ENCODE data around the gene JOSD1.

JOSD1 gene

GRCh38 chr22:38717244-38717643 is 16.5 kb upstream of the JOSD1 start:
- in situ Hi-C loops (cut with HindIII; ENCODE audit: low pct_ligation_motif_present, low pct_unique_long_range_greater_than_20kb, low sequenced_read_pairs), result no loop called here
- no peak for DNase-seq

GRCh38 chr22:38716826-38717225 is 16.1 kb upstream of the JOSD1 start:
- in situ Hi-C loops (cut with HindIII; ENCODE audit: low pct_ligation_motif_present, low pct_unique_long_range_greater_than_20kb, low sequenced_read_pairs), result no loop called here
- no peak for DNase-seq

DNA sequence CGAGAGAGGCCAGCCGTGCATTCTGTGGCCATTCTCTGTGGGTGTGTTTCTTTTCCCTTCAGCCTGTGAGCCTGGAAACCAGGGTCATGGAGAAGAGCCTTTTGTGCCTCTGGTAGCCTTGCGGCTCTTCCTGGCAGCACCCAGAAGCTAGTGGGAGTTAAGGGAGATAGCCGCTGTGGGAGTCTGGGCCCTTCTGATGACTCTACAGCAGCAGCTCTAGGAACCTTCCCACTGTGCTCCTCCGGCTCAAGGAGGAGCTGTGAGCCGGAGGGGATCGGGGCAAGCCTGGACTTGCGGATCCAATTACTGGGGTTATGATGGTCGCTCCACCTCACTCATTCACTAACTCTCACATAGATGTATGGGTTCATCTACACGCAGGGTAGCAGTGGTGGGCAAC is 15.5 kb upstream of the JOSD1 start:
- DNase-seq, result no peak
- in situ Hi-C loops (cut with HindIII; ENCODE audit: low pct_ligation_motif_present, low pct_unique_long_range_greater_than_20kb, low sequenced_read_pairs), result no loop called here

DNA sequence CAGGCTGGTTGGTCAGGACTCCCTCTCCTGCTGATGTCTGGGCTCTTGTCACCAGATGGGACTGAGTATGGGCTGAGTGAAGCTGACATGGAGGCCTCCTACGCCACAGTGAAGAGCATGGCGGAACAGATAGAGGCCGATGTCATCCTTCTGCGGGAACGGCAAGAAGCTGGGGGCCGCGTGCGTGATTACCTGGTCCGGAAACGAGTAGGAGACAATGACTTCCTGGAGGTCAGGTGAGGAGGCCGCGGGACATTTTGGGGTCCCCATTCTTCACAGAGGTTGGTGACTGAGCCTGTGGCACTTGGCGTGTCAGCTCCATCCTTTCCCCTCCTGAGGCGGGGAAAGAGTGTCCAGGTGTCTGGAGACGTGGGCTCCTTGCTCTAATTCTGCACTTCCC is 15.1 kb upstream of the JOSD1 start:
- DNase-seq, result no peak
- in situ Hi-C loops (cut with HindIII; ENCODE audit: low pct_ligation_motif_present, low pct_unique_long_range_greater_than_20kb, low sequenced_read_pairs), result no loop called here

DNA sequence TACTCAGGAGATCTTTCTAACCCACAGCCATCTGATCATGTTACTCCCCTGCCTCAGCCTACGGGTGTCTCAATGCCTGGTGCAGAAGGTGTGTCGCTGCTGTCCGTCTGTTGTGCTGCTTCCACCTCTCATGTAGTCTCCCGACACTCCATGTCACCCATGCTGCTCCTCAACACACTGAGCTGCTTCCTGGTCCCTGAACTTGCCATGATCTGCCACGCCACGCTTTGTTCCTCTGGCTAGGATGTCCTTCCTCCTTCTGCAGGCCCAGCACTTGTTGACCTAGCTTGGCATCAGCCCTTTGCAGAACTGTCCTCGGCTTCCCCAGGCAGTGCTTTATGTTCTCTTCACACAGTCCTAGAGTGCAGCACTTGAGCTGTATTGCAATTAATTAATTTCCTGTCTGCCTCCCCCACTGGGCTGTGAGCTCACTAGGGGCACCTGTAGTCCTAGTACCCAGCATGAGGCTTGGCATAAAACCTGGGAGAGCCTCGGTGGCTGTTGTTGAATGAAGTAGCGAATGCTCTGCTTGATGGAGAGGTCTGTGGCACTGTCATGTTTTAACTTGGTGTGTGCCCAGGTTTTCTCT is 14.5 kb upstream of the JOSD1 start:
- in situ Hi-C loops (cut with HindIII; ENCODE audit: low pct_ligation_motif_present, low pct_unique_long_range_greater_than_20kb, low sequenced_read_pairs), result no loop called here
- DNase-seq, result no peak

- in situ Hi-C loops (cut with HindIII; ENCODE audit: low pct_ligation_motif_present, low pct_unique_long_range_greater_than_20kb, low sequenced_read_pairs), result no loop called here
- no peak for DNase-seq
These were observed 13.2 kb upstream of the JOSD1 start for GRCh38 chr22:38713921-38714320.

DNA sequence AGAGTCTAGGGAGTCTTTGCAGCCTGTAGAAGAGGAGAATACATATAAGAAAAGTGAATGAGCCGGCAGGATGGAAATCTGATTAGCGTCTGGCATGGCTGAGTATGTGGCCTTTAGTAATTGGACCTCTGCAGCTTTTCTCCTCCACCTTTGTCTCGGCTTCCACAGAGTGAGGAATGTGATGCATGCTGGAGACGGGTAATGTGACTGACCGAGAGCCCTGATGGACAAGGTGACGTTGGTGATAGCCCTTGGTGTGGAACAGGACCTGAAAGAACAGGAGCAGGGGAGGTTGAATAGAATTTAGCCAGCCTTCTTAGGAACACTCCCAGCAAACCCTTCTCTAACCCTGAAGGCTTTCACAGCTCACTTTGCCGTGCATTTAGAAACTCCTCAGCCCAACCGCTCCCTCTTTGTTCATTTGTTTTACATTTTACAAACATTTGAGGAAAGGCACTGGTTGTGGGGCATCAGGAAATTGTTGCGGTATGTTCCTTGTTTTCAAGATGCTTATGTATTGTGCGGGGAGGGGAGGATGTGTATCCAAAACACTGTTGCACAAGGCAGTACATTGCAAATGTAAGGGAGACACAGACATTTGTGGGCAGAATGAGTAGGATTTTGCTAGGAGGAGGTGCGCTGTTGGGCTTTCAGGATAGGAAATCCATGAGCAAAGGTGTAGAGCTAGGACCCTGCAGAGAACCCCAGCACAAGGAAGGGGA is 11.9 kb upstream of the JOSD1 start:
- DNase-seq, result no peak

DNA sequence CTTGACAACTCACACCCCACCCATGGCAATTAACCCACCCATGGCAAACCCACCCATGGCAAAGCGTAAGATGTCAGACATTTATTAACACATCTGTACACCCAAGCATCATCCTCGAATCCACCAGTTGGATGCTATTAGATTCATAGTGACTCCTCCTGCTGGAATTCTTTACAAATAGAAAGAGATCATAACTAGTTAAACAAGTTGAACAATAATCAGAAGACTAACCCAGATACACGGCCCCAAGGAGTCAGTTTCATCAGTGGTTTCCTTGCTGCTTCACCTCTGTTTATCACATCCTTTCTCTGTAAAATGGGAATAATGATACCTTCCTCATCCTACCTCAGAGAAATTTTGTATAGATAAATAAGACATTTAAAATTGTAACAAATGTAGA is 10.1 kb upstream of the JOSD1 start:
- no peak for DNase-seq
- in situ Hi-C loops (cut with HindIII; ENCODE audit: low pct_ligation_motif_present, low pct_unique_long_range_greater_than_20kb, low sequenced_read_pairs), result no loop called here

More for the DNA sequence above, 11.9 kb upstream of the JOSD1 start:
- in situ Hi-C loops (cut with HindIII; ENCODE audit: low pct_ligation_motif_present, low pct_unique_long_range_greater_than_20kb, low sequenced_read_pairs), result no loop called here

- in situ Hi-C loops (cut with HindIII; ENCODE audit: low pct_ligation_motif_present, low pct_unique_long_range_greater_than_20kb, low sequenced_read_pairs), result no loop called here
- no peak for DNase-seq
These were observed 9.6 kb upstream of the JOSD1 start for GRCh38 chr22:38710351-38710750.

- in situ Hi-C loops (cut with HindIII; ENCODE audit: low pct_ligation_motif_present, low pct_unique_long_range_greater_than_20kb, low sequenced_read_pairs), result no loop called here
- no peak for DNase-seq
These were observed 8.6 kb upstream of the JOSD1 start for GRCh38 chr22:38709306-38709705.

GRCh38 chr22:38707984-38708383 is 7.2 kb upstream of the JOSD1 start:
- in situ Hi-C loops (cut with HindIII; ENCODE audit: low pct_ligation_motif_present, low pct_unique_long_range_greater_than_20kb, low sequenced_read_pairs), result no loop called here
- no peak for DNase-seq

DNA sequence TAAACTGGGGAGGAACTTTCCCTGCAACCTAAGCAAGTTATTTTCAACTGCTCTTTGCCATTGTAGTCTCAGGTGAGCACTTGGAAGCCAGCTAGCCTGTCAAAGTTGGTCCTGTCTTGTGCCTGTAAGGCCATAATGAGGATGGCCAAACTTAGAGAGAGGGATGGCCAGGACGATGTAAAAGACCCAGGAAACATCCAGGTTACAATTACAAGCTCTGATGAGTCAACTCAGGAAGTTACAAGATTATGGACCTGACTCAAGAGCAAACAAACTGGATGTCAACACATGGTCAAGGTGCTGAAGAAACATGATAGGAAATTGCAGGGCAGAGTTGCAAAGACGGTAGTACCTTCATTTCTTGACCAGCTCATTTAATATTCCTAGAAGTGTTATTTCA is 6.6 kb upstream of the JOSD1 start:
- in situ Hi-C loops (cut with HindIII; ENCODE audit: low pct_ligation_motif_present, low pct_unique_long_range_greater_than_20kb, low sequenced_read_pairs), result no loop called here
- peak; percentile 8 for DNase-seq

- in situ Hi-C loops (cut with HindIII; ENCODE audit: low pct_ligation_motif_present, low pct_unique_long_range_greater_than_20kb, low sequenced_read_pairs), result no loop called here
- DNase-seq, result no peak
These were observed 6.1 kb upstream of the JOSD1 start for GRCh38 chr22:38706901-38707195.

- DNase-seq, result peak; percentile 32
- in situ Hi-C loops (cut with HindIII; ENCODE audit: low pct_ligation_motif_present, low pct_unique_long_range_greater_than_20kb, low sequenced_read_pairs), result no loop called here
These were observed 5.6 kb upstream of the JOSD1 start for GRCh38 chr22:38706101-38706900.

DNA sequence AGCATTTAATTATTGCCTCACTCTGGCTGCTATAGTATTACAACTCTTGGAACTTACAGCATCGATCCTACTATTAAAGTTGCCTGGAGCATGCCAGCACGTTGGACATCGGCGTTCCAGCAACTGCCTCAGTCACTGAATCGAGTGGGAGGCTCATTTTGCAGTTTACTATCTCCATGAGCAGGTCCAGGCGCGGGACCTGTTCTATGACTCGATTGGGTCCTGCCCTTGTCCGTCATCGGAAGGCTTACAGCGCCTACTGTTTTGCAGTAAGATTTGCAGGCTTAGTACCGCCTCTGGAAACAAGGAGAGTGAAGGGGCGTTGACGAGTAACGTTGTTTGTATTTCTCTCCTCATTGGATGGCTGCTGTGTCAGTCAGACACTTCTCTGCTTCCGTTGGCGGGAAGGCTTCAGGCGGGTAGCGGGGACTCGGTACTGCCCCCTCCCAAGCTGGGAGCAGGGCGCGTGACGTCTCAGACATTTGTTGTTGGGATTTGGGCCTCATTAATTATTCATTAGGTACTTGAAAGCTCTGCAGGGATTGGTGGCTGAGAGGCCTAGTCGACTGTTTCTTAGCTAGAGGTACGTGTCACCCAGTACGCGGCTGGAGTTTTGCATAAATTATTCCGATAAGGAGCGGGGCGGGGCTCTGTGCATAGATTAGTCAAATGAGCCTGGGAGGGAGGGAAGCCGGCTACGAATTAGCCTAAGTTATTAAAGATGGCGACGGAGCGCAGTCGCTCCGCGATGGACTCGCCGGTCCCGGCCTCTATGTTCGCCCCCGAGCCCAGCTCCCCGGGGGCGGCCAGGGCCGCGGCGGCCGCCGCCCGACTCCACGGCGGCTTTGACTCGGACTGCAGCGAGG is 4.7 kb upstream of the JOSD1 start, which contains the start of gene GTPBP1:
GTPBP1 (plus strand) TSS at position 710 of the 866 bp plus-strand sequence; CDS start at position 722, 12 bp downstream.
- DNase-seq, result peak; percentile 99
- in situ Hi-C loops (cut with HindIII; ENCODE audit: low pct_ligation_motif_present, low pct_unique_long_range_greater_than_20kb, low sequenced_read_pairs), result no loop called here

- no peak for DNase-seq
- in situ Hi-C loops (cut with HindIII; ENCODE audit: low pct_ligation_motif_present, low pct_unique_long_range_greater_than_20kb, low sequenced_read_pairs), result no loop called here
These were observed 4.0 kb upstream of the JOSD1 start for GRCh38 chr22:38704654-38705234.

DNA sequence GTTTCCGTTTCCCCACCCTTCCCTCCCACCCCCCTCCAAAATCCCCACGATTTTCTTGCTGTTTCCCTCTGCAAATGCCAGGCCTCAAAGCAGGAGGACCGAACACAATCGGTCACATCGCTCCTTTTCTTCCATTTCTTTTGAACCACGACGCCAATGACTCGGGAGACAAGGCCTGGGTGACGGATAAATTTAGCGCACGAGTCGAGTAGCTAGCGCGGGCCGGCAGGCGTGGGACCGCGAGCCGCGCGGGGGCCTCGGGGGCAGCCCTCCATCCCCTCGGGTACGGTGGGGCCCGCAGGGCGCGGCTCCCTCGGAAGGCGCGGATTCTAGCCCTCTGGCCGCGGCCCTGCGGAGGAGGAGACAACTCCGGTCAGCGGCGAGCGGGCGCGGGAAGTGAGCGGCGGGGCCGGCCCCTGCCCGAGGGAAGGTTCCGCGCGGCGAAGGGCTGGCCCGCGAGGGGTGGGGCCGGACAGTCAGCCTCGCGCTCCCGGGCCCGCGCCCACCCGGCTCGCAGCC is 414 bp downstream of the JOSD1 start:
- DNase-seq, result peak; percentile 64
- in situ Hi-C loops (cut with HindIII; ENCODE audit: low pct_ligation_motif_present, low pct_unique_long_range_greater_than_20kb, low sequenced_read_pairs), result no loop called here

- peak; percentile 61 for DNase-seq
These were observed 959 bp downstream of the JOSD1 start for GRCh38 chr22:38699784-38700183.

More at GRCh38 chr22:38699784-38700183, 959 bp downstream of the JOSD1 start:
- in situ Hi-C loops (cut with HindIII; ENCODE audit: low pct_ligation_motif_present, low pct_unique_long_range_greater_than_20kb, low sequenced_read_pairs), result no loop called here

All from ACHN (cell line).